ENCODE data around the gene PDE4A. TPM values are rescaled to one million over a fixed set of nuclear protein-coding genes. Genes with fewer than 3 reads are reported as not detected.

PDE4A gene
- total RNA-seq, 4 donors from 2014 or later, result 0.87 to 7.1 (median 2.3) TPM

GRCh38 chr19:10389863-10390262 is 30.5 kb upstream of the PDE4A start:
- H3K4me1 ChIP-seq, result peaks cover 0 to 10% (median 4%) of the 10 kb centered on the region in 3 donors
- 46 to 65% methylated on average over 8 to 12 of the region's 12 CpGs for WGBS, 2 donors
- H3K27ac ChIP-seq, result no peak overlapping the region
- H3K27me3 ChIP-seq, result peaks cover 0 to 3% (median 0%) of the 10 kb centered on the region in 4 donors
- H3K9me3 ChIP-seq, result no peaks in the 10 kb centered on the region
- H3K4me3 ChIP-seq, result no peak overlapping the region
- DNase-seq, result no peak
- TF ChIP-seq POLR2A (IDR thresholded peaks at IDR 0.05), result no peak
- TF ChIP-seq CTCF (IDR thresholded peaks at IDR 0.05), result no peak
- intact Hi-C loops (cut with DNase I), result loop anchor here (2.0 kb wide), 1 partner anchor 121 kb away; no protein-coding TSS in a partner anchor
- peaks cover 20 to 42% (median 38%) of the 10 kb centered on the region in 3 donors for H3K36me3 ChIP-seq

GRCh38 chr19:10390652-10391286 is 29.6 kb upstream of the PDE4A start:
- no peak for TF ChIP-seq POLR2A (IDR thresholded peaks at IDR 0.05)
- TF ChIP-seq CTCF (IDR thresholded peaks at IDR 0.05), result peak; percentile 69 to 84 (median 82)
- 49 to 52% methylated on average over 7 to 8 of the region's 9 CpGs for WGBS, 2 donors
- Histone ChIP-seq H3K4me3 (no peak overlapping the region), H3K9me3 (no peaks in the 10 kb centered on the region), H3K4me1 (peaks cover 0 to 10% (median 4%) of the 10 kb centered on the region in 3 donors), H3K27ac (no peak overlapping the region), H3K27me3 (peaks cover 0 to 3% (median 0%) of the 10 kb centered on the region in 4 donors), H3K36me3 (peaks cover 29 to 51% (median 47%) of the 10 kb centered on the region in 3 donors)
- no peak for DNase-seq
- intact Hi-C loops (cut with DNase I), result no loop called here

- Histone ChIP-seq H3K27me3 (no peaks in the 10 kb centered on the region), H3K36me3 (peaks cover 33 to 65% (median 51%) of the 10 kb centered on the region in 3 donors), H3K27ac (no peak overlapping the region), H3K9me3 (no peaks in the 10 kb centered on the region), H3K4me3 (no peak overlapping the region), H3K4me1 (peaks cover 0 to 10% (median 4%) of the 10 kb centered on the region in 3 donors)
- 83 to 84% methylated on average over 6 of the region's 6 CpGs for WGBS, 2 donors
- intact Hi-C loops (cut with DNase I), result no loop called here
- DNase-seq, result no peak
- no peak for TF ChIP-seq POLR2A (IDR thresholded peaks at IDR 0.05)
- TF ChIP-seq CTCF (IDR thresholded peaks at IDR 0.05), result no peak
Measured at GRCh38 chr19:10392120-10392519, 28.2 kb upstream of the PDE4A start.

GRCh38 chr19:10393137-10393536 is 27.2 kb upstream of the PDE4A start:
- intact Hi-C loops (cut with DNase I), result no loop called here
- H3K36me3 ChIP-seq, result peaks cover 33 to 74% (median 51%) of the 10 kb centered on the region in 3 donors
- 88 to 92% methylated on average over 13 to 19 of the region's 24 CpGs for WGBS, 2 donors

More at GRCh38 chr19:10393137-10393536, 27.2 kb upstream of the PDE4A start:
- Histone ChIP-seq H3K4me3 (no peak overlapping the region), H3K27me3 (no peaks in the 10 kb centered on the region), H3K27ac (no peak overlapping the region), H3K4me1 (peaks cover 0 to 13% (median 4%) of the 10 kb centered on the region in 3 donors), H3K9me3 (no peaks in the 10 kb centered on the region)
- TF ChIP-seq POLR2A (IDR thresholded peaks at IDR 0.05) (no peak), CTCF (IDR thresholded peaks at IDR 0.05) (no peak)
- no peak for DNase-seq
